Measurements from ENCODE around the gene EEF1G. TPM values are rescaled to one million over a fixed set of nuclear protein-coding genes. Genes with fewer than 3 reads are reported as not detected.

EEF1G gene
- total RNA-seq, 1 donor from 2014 or later, result 1,931 TPM

DNA sequence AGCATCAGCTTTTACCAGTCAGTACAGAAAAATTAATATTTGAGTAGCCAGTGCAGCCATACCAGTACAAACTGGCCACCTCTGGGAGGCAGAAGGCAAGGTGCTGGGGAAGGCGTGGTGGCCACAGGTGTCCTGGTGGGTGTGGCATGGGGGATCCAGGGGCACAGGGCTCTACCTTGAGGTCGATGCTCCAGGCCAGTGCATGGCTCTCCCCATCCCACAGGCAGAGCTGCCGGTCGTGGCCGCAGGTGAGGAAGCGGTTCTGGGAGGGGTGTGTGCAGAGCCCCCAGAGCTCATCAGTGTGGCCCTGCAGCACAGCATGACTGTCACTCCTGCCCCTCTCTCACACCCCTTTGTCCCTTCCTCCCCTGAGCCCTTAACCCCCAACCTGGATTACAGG lies 31.8 kb upstream of the EEF1G start:
- peaks cover 19% of the 10 kb centered on the region for H3K27me3 Mint-ChIP-seq
- H3K36me3 Mint-ChIP-seq (ENCODE audit: insufficient read depth), result peaks cover 8% of the 10 kb centered on the region
- no peak overlapping the region for H3K27ac Mint-ChIP-seq
- peaks cover 23% of the 10 kb centered on the region for H3K4me1 Mint-ChIP-seq (ENCODE audit: low read depth)
- H3K9me3 Mint-ChIP-seq (ENCODE audit: low read depth), result no peaks in the 10 kb centered on the region
- no peak for DNase-seq (ENCODE audit: low spot score, unreplicated experiment)
- TF ChIP-seq, protein P1, sequence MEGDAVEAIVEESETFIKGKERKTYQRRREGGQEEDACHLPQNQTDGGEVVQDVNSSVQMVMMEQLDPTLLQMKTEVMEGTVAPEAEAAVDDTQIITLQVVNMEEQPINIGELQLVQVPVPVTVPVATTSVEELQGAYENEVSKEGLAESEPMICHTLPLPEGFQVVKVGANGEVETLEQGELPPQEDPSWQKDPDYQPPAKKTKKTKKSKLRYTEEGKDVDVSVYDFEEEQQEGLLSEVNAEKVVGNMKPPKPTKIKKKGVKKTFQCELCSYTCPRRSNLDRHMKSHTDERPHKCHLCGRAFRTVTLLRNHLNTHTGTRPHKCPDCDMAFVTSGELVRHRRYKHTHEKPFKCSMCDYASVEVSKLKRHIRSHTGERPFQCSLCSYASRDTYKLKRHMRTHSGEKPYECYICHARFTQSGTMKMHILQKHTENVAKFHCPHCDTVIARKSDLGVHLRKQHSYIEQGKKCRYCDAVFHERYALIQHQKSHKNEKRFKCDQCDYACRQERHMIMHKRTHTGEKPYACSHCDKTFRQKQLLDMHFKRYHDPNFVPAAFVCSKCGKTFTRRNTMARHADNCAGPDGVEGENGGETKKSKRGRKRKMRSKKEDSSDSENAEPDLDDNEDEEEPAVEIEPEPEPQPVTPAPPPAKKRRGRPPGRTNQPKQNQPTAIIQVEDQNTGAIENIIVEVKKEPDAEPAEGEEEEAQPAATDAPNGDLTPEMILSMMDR (IDR thresholded peaks at IDR 0.05; ENCODE audit: unreplicated experiment), result no peak
- H3K4me3 Mint-ChIP-seq (ENCODE audit: low read depth), result no peak overlapping the region

DNA sequence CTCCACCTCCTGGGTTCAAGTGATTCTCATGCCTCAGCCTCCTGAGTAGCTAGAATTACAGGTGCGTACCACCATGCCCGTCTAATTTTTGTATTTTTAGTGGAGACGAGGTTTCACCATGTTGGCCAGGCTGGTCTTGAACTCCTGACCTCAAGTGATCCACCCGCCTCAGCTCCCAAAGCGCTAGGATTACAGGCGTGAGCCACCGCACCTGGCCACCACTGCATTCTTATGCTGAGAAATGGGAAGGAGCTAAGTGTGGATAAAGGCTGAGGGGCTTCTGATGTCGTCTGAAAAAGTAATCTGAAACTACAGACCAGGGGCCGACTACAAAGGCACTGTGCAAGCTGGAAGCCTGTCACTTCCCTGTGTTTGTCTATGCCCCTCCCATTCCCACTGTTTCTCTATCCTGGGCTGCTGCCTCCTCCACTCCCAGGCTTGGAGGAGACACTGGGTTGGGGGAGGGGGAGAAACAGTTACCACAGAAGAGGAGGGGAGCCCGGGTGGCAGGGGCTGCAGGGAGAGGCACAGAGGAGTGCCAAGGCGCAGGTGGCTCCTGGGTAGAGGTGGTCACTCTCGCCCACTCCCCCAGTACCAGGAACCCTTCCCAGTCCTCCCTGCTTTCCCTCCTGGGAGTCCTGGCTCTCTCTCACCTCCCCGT lies 30.9 kb upstream of the EEF1G start:
- H3K27ac Mint-ChIP-seq, result peak overlapping the region; percentile 62
- no peak for DNase-seq (ENCODE audit: low spot score, unreplicated experiment)
- peaks cover 32% of the 10 kb centered on the region for H3K4me1 Mint-ChIP-seq (ENCODE audit: low read depth)
- TF ChIP-seq, protein P1 (IDR thresholded peaks at IDR 0.05; ENCODE audit: unreplicated experiment), result no peak
- no peak overlapping the region for H3K4me3 Mint-ChIP-seq (ENCODE audit: low read depth)
- no peaks in the 10 kb centered on the region for H3K9me3 Mint-ChIP-seq (ENCODE audit: low read depth)
- peaks cover 14% of the 10 kb centered on the region for H3K36me3 Mint-ChIP-seq (ENCODE audit: insufficient read depth)
- peaks cover 19% of the 10 kb centered on the region for H3K27me3 Mint-ChIP-seq

DNA sequence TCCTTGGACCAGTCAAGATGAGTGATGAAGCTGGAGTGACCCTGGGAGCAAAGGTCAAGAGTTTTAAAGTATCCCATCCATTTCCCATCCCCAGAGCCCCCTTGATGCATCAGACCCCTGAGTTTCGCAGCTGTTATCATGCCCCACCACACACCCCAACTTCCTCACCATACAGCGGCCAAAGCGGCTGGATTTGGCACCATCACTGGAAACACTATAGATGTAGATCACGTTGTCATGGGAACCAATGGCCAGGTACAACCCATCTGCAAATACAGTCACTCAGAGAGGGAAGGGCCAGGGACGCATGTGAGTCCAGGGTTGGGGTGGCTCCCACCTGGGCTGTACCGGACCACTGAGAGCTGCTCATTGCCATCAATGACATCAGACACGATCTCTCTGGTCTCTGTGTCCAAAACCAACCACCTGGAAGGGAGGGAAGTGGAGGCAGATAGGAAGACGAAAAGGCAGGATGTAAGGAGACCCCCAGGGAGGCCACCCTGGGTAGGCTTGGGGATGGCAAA lies 30.1 kb upstream of the EEF1G start:
- Mint-ChIP-seq H3K36me3 (ENCODE audit: insufficient read depth) (peaks cover 16% of the 10 kb centered on the region), H3K4me3 (ENCODE audit: low read depth) (peak overlapping the region; percentile 63), H3K9me3 (ENCODE audit: low read depth) (no peaks in the 10 kb centered on the region), H3K4me1 (ENCODE audit: low read depth) (peaks cover 36% of the 10 kb centered on the region), H3K27ac (no peak overlapping the region), H3K27me3 (peaks cover 19% of the 10 kb centered on the region)
- no peak for DNase-seq (ENCODE audit: low spot score, unreplicated experiment)
- TF ChIP-seq, protein P1 (IDR thresholded peaks at IDR 0.05; ENCODE audit: unreplicated experiment), result no peak

DNA sequence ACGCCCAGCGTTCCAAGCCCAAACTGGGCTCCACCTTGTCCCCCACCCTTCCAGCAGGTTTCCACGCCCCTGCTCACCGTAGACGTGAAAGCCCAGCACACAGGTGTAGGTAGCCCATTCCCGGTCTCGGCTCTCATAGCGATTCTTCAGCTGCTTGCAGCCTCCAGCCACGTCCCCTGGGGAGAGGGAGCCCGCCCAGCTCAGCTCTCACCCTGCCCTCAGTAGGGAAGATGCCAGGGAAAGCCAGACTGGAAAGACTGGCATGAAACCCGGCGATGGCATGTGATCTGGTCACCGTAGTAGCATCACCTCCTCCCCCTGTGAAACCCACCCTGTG lies 29.3 kb upstream of the EEF1G start:
- H3K9me3 Mint-ChIP-seq (ENCODE audit: low read depth), result no peaks in the 10 kb centered on the region
- peak overlapping the region; percentile 63 for H3K4me3 Mint-ChIP-seq (ENCODE audit: low read depth)
- DNase-seq (ENCODE audit: low spot score, unreplicated experiment), result no peak
- peaks cover 17% of the 10 kb centered on the region for H3K36me3 Mint-ChIP-seq (ENCODE audit: insufficient read depth)
- H3K27ac Mint-ChIP-seq, result peak overlapping the region; percentile 83
- H3K4me1 Mint-ChIP-seq (ENCODE audit: low read depth), result peaks cover 37% of the 10 kb centered on the region
- TF ChIP-seq, protein P1 (IDR thresholded peaks at IDR 0.05; ENCODE audit: unreplicated experiment), result no peak
- peaks cover 19% of the 10 kb centered on the region for H3K27me3 Mint-ChIP-seq

DNA sequence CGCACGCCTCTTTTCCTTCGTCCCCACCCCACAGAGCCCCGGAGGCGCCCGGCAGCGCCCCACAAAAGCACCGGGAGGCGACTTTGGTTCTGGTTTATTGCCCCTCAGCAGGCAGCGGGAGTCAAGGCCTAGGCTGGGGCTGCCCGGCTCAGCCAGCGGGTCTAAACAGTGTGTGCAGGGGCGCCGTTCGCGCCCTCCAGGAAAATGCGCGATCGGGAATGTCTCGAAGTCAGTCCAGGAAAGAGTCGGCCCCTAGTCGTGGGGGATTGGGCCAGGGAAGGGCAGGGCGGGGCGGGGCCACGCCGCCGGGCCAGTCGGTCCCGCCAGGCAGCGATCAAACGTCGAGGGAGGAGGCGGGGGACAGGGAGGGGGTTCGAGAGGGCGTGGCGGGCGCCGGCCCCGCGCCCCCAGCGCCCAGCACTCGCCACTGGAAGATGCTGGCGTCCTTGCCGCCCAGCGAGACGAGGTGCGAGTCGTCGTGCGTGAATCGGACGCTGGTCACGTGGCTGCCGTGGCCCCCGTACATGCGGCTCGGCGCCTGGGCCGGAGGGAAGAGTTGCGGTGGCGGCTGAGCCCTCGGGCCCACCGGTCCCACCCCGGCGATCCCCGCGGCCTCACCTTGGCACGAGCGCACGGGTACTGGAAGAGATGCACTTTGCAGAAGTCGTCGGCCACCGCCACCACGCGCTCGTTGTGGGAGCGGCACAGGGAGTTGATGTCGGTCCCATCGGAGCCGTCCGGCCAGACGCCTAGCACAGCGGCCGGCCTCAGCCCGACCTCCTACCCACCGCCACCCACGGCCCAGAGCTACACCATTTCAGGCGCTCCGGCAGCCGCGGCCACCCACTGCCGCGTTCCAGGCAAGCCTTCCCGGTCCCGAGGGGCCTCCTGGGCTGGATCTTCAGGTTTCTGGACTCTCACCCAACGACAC lies 28.7 kb upstream of the EEF1G start:
- Mint-ChIP-seq H3K27me3 (peaks cover 19% of the 10 kb centered on the region), H3K9me3 (ENCODE audit: low read depth) (no peaks in the 10 kb centered on the region), H3K4me3 (ENCODE audit: low read depth) (peak overlapping the region; percentile 90), H3K4me1 (ENCODE audit: low read depth) (peaks cover 37% of the 10 kb centered on the region), H3K36me3 (ENCODE audit: insufficient read depth) (peaks cover 21% of the 10 kb centered on the region), H3K27ac (peak overlapping the region; percentile 96)
- DNase-seq (ENCODE audit: low spot score, unreplicated experiment), result no peak
- TF ChIP-seq, protein P1 (IDR thresholded peaks at IDR 0.05; ENCODE audit: unreplicated experiment), result no peak
